Measurements from ENCODE around the gene FHIT.

- TF ChIP-seq CTCF (IDR thresholded peaks at IDR 0.05) (no peak), POLR2A (IDR thresholded peaks at IDR 0.05) (no peak)
These were observed 380.9 kb downstream of the FHIT start for GRCh38 chr3:60870396-60870795.
